Stimulated activated naive CD4-positive, alpha-beta T cell (primary cell): ENCODE measurements around the gene KRTAP5-4.
A peak's percentile ranks its signal among the peaks of the same experiment; 100 is the strongest.
"Not testable (repeated sequence)": the region's sequence is repeated elsewhere in the genome, so short reads cannot be mapped to it uniquely, and the experiment has no call there.

Experiments used
- DNase-seq, 6 experiments: peaks; one replicate each; lab custom pipeline; 2025; lab: John Stamatoyannopoulos, UW

KRTAP5-4 gene, protein sequence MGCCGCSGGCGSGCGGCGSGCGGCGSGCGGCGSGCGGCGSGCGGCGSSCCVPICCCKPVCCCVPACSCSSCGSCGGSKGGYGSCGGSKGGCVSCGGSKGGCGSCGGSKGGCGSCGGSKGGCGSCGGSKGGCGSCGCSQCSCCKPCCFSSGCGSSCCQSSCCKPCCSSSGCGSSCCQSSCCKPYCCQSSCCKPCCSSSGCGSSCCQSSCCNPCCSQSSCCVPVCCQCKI

GRCh38 chr11:1622086-1622485, at the start of gene KRTAP5-4:
Gene KRTAP5-4 (minus strand): TSS chr11:1622138. CDS start chr11:1622093, 45 bp downstream.
- no peak for DNase-seq

GRCh38 chr11:1671658-1672057, 49.7 kb upstream of the KRTAP5-4 start:
- DNase-seq: no peak

GRCh38 chr11:1670905-1671371, 49.0 kb upstream of the KRTAP5-4 start:
- no peak for DNase-seq

GRCh38 chr11:1670457-1670856, 48.5 kb upstream of the KRTAP5-4 start:
- not testable (repeated sequence) for DNase-seq

DNA sequence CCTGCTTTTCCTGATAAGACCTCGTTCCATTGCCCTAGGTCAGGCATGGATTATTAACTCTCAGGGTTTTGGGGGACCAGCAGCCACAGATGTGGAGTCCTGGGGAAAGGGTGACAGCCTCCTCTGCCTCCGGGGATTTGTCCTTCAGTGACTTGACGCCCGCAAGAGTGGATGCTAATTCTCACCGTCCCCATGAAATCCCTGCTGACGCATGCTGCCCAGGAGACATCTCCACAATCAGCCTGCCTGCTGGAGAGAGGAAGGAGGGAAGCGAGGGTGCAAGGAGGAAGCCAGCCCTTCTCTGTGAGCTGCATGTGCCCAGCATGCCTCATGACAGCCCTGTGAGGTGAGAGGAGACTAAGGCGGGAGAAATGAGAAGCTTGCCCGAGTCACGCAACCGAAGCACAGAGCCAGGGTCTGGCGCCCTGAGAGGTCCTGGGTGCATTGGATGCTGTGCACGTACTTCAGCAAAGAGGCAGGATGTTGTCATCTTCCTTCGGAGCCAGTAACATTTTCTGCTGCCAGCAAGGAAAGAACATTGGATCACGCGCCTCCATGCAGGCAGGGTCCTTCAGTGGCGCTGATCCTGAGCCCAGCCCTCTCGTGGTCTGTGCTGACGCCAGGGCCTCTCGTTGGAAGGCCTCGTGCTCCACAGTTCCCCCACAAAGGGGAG, 47.7 kb upstream of the KRTAP5-4 start:
- DNase-seq: no peak

GRCh38 chr11:1668911-1669473, 47.1 kb upstream of the KRTAP5-4 start:
- no peak for DNase-seq

DNA sequence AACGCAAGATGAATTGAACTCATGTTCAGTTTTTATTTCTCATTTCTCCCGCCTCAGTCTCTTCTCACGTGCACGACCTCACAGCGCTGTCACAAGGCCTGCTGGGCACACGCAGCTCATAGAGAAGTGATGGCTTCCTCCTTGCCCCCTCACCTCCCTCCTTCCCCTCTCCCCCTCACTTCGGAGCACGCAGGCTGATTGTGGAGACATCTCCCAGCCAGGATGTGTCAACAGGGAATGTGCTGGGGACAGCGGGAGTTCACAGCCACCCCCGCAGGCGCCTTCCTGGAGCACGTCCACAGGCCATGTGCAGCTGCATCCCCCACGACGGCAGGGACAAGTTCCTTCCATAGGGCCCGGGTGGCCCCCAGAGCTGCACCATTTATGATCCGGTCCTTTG, 46.0 kb upstream of the KRTAP5-4 start:
- DNase-seq: no peak

DNA sequence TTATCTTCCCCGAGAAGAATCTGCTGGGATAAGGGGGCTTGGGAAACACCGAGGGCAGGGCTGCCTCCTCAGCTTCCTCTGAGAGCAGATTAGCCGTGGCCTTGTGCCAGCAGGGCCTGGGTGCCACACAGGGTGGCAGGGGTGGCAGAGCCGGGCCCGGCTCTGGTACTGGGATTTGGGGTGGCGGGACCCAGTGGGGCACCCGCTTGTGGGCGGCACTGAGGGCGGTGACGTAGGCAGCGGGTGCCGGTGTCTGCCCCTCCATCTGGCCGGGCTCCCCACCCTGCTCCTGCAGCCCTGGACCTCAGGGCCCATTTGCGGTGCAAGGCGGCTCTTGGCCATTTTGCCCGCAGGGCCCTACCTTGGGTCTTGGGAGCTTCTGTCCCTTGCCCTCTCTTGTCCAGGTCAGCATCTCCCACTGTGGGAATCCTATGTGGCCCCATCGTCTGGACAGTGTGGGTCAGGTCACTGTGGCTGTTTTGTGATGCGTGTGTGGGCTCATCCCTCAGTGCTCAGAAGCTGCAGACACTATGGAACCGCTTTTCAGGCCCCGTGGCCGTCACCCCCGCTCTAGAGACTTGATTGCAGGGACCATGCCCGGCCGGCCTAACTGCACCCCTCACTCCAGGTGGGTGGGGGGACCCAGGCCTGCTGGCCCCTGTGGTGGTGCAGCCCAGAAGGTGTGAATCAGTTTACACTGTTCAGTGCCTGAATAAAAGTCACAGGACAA, 45.3 kb upstream of the KRTAP5-4 start:
- DNase-seq: no peak

GRCh38 chr11:1665313-1665712, 43.4 kb upstream of the KRTAP5-4 start:
- DNase-seq: no peak

GRCh38 chr11:1662699-1663283, 40.9 kb upstream of the KRTAP5-4 start:
- DNase-seq: not testable (repeated sequence)

DNA sequence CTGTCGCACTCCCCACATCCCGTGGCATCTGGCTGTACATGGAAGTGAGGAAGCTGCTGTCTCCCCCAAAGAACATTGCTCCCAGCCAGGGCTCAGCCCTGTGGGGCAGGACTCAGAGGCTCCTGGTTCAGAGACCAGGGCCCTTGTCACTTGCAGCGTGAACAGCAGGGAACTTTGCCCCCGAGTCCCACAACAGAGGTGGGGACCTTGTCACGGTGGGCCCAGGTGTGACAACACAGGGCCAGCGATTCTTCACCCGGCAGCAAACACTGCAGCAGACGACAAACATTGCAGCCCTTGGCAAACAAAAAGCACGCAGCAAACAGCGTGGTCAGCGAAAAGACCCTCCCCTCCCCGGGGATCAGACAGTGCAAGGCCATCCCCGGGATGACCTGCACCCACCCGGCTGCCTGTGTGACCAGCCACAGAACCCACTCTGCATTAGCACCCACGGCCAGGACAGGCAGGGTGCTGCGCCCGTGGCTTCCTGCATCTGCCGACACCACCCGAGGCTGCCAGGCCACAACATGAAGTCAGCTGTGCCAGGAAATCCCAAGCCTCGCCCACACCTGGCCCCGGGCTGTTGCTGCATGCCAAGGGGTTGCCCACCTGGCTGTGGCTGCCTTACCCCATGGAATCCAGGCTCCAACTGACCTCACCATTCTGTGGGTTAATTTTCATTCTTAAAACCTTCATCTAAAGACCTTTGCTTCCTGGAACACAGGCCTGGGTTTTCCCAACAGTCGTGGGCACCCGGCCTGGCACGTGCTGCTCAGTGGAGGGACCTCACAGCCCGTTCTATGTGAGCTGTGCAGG, 39.7 kb upstream of the KRTAP5-4 start:
- not testable (repeated sequence) for DNase-seq

DNA sequence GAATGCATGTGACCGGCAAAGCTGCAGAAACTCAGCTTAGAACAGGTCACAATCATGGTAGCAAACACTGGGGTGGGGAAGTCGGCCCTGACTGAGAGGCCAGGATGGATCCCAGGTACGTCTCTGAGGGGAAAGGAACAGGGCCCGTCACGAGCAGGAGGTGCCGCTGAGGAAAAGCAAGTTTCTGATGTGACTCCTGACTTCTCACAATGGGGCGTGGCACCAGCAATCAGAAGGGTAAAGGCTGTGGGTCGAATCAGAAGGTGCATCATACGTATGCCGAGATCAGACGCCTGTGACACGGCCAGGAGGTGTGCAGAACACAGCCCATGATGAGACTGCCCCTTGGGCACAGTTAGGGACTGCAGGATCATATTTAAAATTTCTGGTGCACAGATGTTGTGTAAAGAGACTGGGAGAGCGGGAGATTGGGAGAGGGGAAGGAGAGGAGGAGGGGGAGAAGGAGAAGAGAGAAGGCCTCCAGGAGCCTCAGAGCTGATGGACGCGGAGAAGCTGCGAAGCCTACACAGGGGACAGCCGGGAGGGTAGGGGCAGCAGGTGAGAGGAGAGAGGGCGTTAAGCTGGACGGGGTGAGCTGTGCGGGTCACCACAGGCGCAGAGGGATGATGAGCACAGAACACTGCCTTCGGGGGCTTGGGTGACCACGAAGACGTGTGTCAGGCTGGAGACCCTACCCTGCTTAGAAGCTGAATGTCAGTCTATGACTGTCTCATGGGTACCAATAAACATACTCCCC, 38.4 kb upstream of the KRTAP5-4 start:
- DNase-seq: no peak

DNA sequence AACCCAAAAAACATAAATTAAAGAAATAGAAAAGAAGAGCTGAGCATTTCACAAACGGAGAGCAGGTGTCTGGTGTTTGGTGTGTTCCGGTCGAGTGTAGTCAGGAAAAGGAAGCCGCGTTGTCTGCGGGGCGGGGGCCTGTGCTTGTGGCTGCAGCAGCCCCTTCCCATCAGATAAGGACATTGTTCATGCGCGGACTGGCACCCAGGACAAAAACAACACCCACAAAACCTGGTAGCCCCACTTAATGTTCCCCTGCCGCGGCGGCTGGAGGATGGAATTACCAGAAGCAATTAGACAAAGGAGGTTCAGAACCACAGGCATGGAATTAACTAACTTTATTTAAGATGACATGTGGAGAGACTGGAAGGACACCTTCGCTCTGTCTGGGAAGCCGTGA, 37.6 kb upstream of the KRTAP5-4 start:
- DNase-seq: peak in 1 of 6 experiments; percentile 15

GRCh38 chr11:1656670-1657069, 34.7 kb upstream of the KRTAP5-4 start:
- DNase-seq: no peak

DNA sequence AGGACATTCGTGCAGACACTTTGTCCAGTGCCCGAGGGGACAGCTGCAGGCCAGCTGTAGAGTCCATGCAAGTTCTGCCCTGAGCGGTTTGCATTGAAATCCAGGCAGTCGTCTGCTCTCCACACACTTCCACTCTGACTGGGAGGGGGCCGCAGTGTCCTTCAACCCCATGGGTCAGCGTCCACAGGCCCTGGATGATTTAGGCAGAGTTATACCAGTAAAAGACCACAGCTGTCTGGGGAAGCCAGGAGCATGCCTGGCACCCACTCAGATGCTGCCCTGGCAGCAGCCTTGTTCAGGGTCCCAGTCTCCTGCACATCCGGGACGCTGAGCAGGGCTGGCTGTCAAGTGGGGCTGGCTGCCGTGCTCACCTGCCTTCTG, 34.1 kb upstream of the KRTAP5-4 start:
- DNase-seq: no peak

DNA sequence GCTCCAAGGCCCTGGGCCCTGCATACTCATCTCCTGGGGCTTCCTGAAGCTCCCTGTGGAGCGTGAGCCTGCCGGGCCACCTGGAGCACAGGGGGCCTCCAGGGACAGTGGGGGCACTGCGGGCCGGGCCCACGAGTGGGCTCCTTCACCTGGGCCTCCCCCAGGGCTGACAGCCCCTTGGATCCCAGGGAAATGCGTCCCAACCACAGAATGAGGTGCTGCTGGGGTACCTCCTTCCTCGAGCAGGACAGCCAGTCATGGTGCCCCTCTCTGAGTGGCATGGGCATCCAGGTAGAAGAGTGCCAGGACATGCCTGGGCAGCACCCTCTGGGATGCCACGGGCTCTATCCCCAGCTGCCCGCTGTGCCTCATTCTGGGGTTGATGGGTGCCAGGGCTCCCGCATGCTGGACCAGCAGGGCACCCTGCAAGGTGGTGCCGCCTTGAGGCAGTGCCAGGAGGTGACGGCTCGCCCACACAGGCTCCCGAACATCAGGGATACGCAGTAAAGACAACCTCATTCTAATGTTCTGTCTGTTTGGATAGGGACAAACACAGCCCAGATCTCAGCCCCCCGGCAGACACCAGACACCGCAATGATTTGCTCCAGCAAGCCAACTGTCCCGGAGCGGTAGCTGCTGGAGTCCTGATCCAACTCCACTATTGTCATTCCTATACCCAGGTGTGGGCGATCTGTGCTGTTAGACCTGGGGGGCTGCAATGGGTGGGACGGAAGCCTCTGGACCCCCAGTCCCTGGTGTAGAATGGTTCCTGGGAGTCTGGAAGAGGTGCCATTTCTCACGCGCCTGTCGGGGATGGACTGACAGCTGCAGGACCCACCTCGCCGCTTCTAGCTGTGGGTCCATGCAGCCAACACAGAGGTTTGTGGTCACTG, 33.5 kb upstream of the KRTAP5-4 start:
- no peak for DNase-seq

GRCh38 chr11:1654388-1655167, 32.6 kb upstream of the KRTAP5-4 start:
- DNase-seq: no peak

GRCh38 chr11:1653541-1654387, 31.8 kb upstream of the KRTAP5-4 start:
- no peak for DNase-seq
